ENCODE data around the gene C10orf71.

- TF ChIP-seq EZH2 (optimal IDR thresholded peaks at IDR 0.05; ENCODE audit: low read depth, low read length): no peak
- TF ChIP-seq, protein P1, sequence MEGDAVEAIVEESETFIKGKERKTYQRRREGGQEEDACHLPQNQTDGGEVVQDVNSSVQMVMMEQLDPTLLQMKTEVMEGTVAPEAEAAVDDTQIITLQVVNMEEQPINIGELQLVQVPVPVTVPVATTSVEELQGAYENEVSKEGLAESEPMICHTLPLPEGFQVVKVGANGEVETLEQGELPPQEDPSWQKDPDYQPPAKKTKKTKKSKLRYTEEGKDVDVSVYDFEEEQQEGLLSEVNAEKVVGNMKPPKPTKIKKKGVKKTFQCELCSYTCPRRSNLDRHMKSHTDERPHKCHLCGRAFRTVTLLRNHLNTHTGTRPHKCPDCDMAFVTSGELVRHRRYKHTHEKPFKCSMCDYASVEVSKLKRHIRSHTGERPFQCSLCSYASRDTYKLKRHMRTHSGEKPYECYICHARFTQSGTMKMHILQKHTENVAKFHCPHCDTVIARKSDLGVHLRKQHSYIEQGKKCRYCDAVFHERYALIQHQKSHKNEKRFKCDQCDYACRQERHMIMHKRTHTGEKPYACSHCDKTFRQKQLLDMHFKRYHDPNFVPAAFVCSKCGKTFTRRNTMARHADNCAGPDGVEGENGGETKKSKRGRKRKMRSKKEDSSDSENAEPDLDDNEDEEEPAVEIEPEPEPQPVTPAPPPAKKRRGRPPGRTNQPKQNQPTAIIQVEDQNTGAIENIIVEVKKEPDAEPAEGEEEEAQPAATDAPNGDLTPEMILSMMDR (IDR thresholded peaks at IDR 0.05; ENCODE audit: low read length): no peak
These were observed 74.4 kb downstream of the C10orf71 start for GRCh38 chr10:49373361-49373760.
